GM12878 (cell line): ENCODE results near the gene SCAP. TPM values are rescaled to one million over a fixed set of nuclear protein-coding genes. Genes with fewer than 3 reads are reported as not detected.

Source experiments
- ATAC-seq: fragments of 200-7000 bp; cut with Tn5 transposase; 3 replicates; pipeline ENCODE4 v1.9.1; 2020; ENCODE audit warnings: mild to moderate bottlenecking, moderate library complexity
- BruUV-seq: library from RNA; stranded (reverse); fragments of 400-500 nt; replicated peaks from 2 replicates; lab custom pipeline; 2021; lab: Mats Ljungman, UMichigan
- CTCF ChIA-PET: fragments of 300-600 bp; sonication (Branson Sonifier 250); formaldehyde crosslinking; extraction: SDS; loops from one replicate; lab custom pipeline; 2021; ENCODE audit warnings: inconsistent platforms; lab: Yijun Ruan, JAX
- POLR2A ChIA-PET: fragments of 350-600 bp; formaldehyde crosslinking; extraction: SDS; loops from one replicate; lab custom pipeline; 2021; ENCODE audit warnings: inconsistent platforms; lab: Charles Lee
- RAD21 ChIA-PET: fragments of 300-600 bp; sonication (Branson Sonifier 250); formaldehyde crosslinking; loops from one replicate; lab custom pipeline; 2023; ENCODE audit warnings: antibody characterized with exemption; ENCODE audit not compliant: unreplicated experiment; lab: Charles Lee
- SMC1A ChIA-PET: fragments of 300-600 bp; sonication (Branson Sonifier 250); formaldehyde crosslinking; loops from one replicate; lab custom pipeline; 2023; ENCODE audit not compliant: unreplicated experiment, uncharacterized antibody; lab: Charles Lee
- DNase-seq: peaks from one replicate; pipeline ENCODE4 v3.0.0-alpha.2; 2011; ENCODE audit warnings: low read depth, low spot score
- FAIRE-seq: peaks from 3 replicates; lab custom pipeline; 2011; peaks lifted over from hg19 to GRCh38; lab: Jason Lieb, UNC
- H2AFZ ChIP-seq: 2 replicates; pipeline ENCODE4 v1.6.0; 2011; ENCODE audit warnings: low read depth, low read length, control low read depth; ENCODE audit not compliant: control insufficient read depth
- H3K27ac ChIP-seq: 2 replicates; pipeline ENCODE4 v1.5.1; 2011; ENCODE audit warnings: control low read depth; ENCODE audit not compliant: control insufficient read depth, insufficient read depth
- H3K27me3 ChIP-seq, 2 experiments: replicated peaks in 1 of 2; 2 replicates each; pipeline versions ENCODE4 v1.6.0 to v1.6.1; 2011; ENCODE audit warnings: low read length in 1 of 2; ENCODE audit not compliant: control insufficient read depth in 2 of 2, insufficient read depth in 2 of 2
- H3K36me3 ChIP-seq, 2 experiments: 2 replicates each; pipeline ENCODE4 v1.5.1; 2011; ENCODE audit warnings: low read length in 1 of 2; ENCODE audit not compliant: control insufficient read depth in 2 of 2, insufficient read depth in 2 of 2
- H3K4me1 ChIP-seq: 2 replicates; pipeline ENCODE4 v1.6.1; 2011; ENCODE audit warnings: mild to moderate bottlenecking, low read length, moderate library complexity, mixed read lengths; ENCODE audit not compliant: control insufficient read depth, insufficient read depth
- H3K4me2 ChIP-seq: 2 replicates; pipeline ENCODE4 v1.6.0; 2011; ENCODE audit warnings: control low read depth; ENCODE audit not compliant: control insufficient read depth, insufficient read depth
- H3K4me3 ChIP-seq: fragments of 200-600 bp; sonication (generic); 2 replicates; pipeline ENCODE4 v1.5.1; 2016
- H3K79me2 ChIP-seq: 2 replicates; pipeline ENCODE4 v1.6.0; 2011; ENCODE audit warnings: low read length; ENCODE audit not compliant: control insufficient read depth, insufficient read depth
- H3K9ac ChIP-seq: 2 replicates; pipeline ENCODE4 v1.8.0; 2011; ENCODE audit warnings: low read length, control low read depth, mixed read lengths; ENCODE audit not compliant: control insufficient read depth, insufficient read depth
- H3K9me3 ChIP-seq: replicated peaks from 3 replicates; pipeline ENCODE4 v1.5.1; 2011; ENCODE audit warnings: mild to moderate bottlenecking, low read length; ENCODE audit not compliant: control insufficient read depth, insufficient read depth
- H4K20me1 ChIP-seq: 2 replicates; pipeline ENCODE4 v1.6.0; 2011; ENCODE audit not compliant: control insufficient read depth, insufficient read depth
- BRCA1 ChIP-seq: IDR thresholded peaks from 2 replicates; pipeline ENCODE4 v1.6.1; 2011; ENCODE audit warnings: low read depth, low read length, improper control_type of control experiment
- E2F8 ChIP-seq: fragments of 450-650 bp; IDR thresholded peaks from 2 replicates; pipeline ENCODE4 v1.6.1; 2018; ENCODE audit warnings: mild to moderate bottlenecking, low read depth, moderate library complexity; ENCODE audit not compliant: partially characterized antibody
- PAX8 ChIP-seq: fragments of 450-650 bp; IDR thresholded peaks from 2 replicates; pipeline ENCODE4 v1.6.1; 2017; ENCODE audit warnings: mild to moderate bottlenecking, moderate library complexity
- WGBS: methylation state at CpG from one replicate; pipeline ENCODE4 v1.1.6; 2016; ENCODE audit warnings: low lambda C conversion rate; ENCODE audit not compliant: insufficient replicate concordance, insufficient coverage; ENCODE audit errors: missing lambda C conversion rate; 5-methylcytosine and 5-hydroxymethylcytosine counted together
- in situ Hi-C: fragments of 300-500 bp; cut with MboI; formaldehyde crosslinking; loops from 9 replicates; pipeline ENCODE4 v1.14.3; 2018; ENCODE audit warnings: mixed read lengths
- intact Hi-C: fragments of 100-400 bp; cut with micrococcal nuclease; formaldehyde crosslinking; loops from one replicate; pipeline ENCODE4 v1.14.2; 2022; ENCODE audit not compliant: unreplicated experiment
- polyA plus RNA-seq, 11 experiments: library from polyadenylated mRNA; depleted of rRNA in 4 of 11; unstranded in 6 of 11; stranded (reverse) in 5 of 11; fragments of >200 nt; fragmentation: Nextera tagmentation in 4 of 11; fragmentation: Illumina TruSeq in 1 of 11; extraction: Ambion mirVana in 4 of 11; extraction: Trizol in 1 of 11; gene quantifications; 1 replicate in 1 of 11; 2 replicates in 10 of 11; pipeline versions ENCODE4 v1.2.1 to v1.2.3, GENCODE V29; 2011 to 2016; ENCODE audit warnings: inconsistent platforms in 2 of 11, missing spikeins in 2 of 11, low read depth in 1 of 11
- total RNA-seq, 4 experiments: library from RNA; depleted of rRNA in 3 of 4; stranded (reverse); fragments of >200 nt in 3 of 4; fragmentation: Illumina TruSeq in 1 of 4; extraction: Trizol in 1 of 4; gene quantifications; 2 replicates each; pipeline versions ENCODE4 v1.2.1 to v1.2.3, GENCODE V29; 2013 to 2021
- TF ChIP-seq, protein P1 (sequence below): IDR thresholded peaks from 2 replicates; pipeline ENCODE4 v1.6.1; 2012; ENCODE audit warnings: low read length, inconsistent platforms
- TF ChIP-seq, protein P2 (sequence below): fragments of 450-650 bp; IDR thresholded peaks from 2 replicates; pipeline ENCODE4 v1.6.1; 2014; ENCODE audit warnings: mild to moderate bottlenecking

The SCAP gene
- total and polyA plus RNA-seq, 10 of the 15 experiments (the other 5 are each of a cell fraction or from before 2014, with no cell fraction given), result 1.5 to 64.1 (median 27.9) TPM

- no peaks in the 10 kb centered on the region for H3K79me2 ChIP-seq
- H3K4me1 ChIP-seq, result no peaks in the 10 kb centered on the region
- H3K9me3 ChIP-seq, result no peaks in the 10 kb centered on the region
- ChIA-PET CTCF (interaction anchor here (3.9 kb wide), 1 partner anchor 13 kb away, joined by 21 read pairs; no protein-coding TSS in a partner anchor), RAD21 (interaction anchor here (1.5 kb wide), 1 partner anchor 14 kb away, joined by 4 read pairs; no protein-coding TSS in a partner anchor), POLR2A (no interaction called here), SMC1A (no interaction called here)
- no TSS peak for BruUV-seq
- no peaks in the 10 kb centered on the region; the same call in 1 of the 2 replicates for H4K20me1 ChIP-seq
- in situ Hi-C loops (no loop called here), intact Hi-C loops (no loop called here)
- 88% methylated on average over 4 of the region's 4 CpGs for WGBS
- FAIRE-seq (no peak), DNase-seq (no peak), ATAC-seq (no peak)
- no peak overlapping the region for H3K4me3 ChIP-seq
- no peak overlapping the region for H3K27ac ChIP-seq
- no peak overlapping the region for H3K9ac ChIP-seq
- TF ChIP-seq E2F8 (no peak), BRCA1 (no peak), PAX8 (no peak)
- TF ChIP-seq, protein P1, sequence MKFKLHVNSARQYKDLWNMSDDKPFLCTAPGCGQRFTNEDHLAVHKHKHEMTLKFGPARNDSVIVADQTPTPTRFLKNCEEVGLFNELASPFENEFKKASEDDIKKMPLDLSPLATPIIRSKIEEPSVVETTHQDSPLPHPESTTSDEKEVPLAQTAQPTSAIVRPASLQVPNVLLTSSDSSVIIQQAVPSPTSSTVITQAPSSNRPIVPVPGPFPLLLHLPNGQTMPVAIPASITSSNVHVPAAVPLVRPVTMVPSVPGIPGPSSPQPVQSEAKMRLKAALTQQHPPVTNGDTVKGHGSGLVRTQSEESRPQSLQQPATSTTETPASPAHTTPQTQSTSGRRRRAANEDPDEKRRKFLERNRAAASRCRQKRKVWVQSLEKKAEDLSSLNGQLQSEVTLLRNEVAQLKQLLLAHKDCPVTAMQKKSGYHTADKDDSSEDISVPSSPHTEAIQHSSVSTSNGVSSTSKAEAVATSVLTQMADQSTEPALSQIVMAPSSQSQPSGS, result no peak
- TF ChIP-seq, protein P2, sequence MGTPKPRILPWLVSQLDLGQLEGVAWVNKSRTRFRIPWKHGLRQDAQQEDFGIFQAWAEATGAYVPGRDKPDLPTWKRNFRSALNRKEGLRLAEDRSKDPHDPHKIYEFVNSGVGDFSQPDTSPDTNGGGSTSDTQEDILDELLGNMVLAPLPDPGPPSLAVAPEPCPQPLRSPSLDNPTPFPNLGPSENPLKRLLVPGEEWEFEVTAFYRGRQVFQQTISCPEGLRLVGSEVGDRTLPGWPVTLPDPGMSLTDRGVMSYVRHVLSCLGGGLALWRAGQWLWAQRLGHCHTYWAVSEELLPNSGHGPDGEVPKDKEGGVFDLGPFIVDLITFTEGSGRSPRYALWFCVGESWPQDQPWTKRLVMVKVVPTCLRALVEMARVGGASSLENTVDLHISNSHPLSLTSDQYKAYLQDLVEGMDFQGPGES, result no peak
- H3K4me2 ChIP-seq, result no peak overlapping the region
- H2AFZ ChIP-seq, result no peak overlapping the region
- H3K36me3 ChIP-seq, result peaks cover 12 to 23% of the 10 kb centered on the region in 2 experiments; a peak in 3 of 4 replicates
- H3K27me3 ChIP-seq, result no peaks in the 10 kb centered on the region
Observed at GRCh38 chr3:47434849-47435248, 40.9 kb downstream of the SCAP start.
